HG03135 (cell line): Measurements from ENCODE around the gene SIRT3.

Source experiments
- ATAC-seq: cut with Tn5 transposase; IDR thresholded peaks from one replicate; pipeline ENCODE4 v1.9.1; 2021; ENCODE audit warnings: mild to moderate bottlenecking, moderate library complexity; ENCODE audit not compliant: unreplicated experiment

The SIRT3 gene

DNA sequence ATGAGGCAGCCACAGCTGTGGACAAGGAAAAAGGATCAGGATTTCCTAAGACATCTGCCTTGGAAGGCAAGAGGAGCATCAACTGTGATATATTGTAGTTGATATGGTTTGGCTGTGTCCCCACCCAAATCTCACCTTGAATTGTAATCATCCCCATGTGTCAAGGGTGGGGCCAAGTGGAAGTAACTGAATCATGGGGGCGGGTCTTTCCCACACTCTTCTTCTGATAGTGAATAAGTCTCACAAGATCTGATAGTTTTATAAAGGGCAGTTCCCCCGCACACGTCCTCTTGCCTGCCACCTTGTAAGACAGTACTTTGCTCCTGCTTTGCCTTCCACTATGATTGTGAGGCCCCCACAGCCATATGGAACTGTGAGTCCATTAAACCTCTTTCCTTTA, 18.4 kb downstream of the SIRT3 start:
- no peak for ATAC-seq

- no peak for ATAC-seq
Measured at GRCh38 chr11:216081-216974, 19.8 kb downstream of the SIRT3 start.

- no peak for ATAC-seq
Measured at GRCh38 chr11:215581-216037, 20.5 kb downstream of the SIRT3 start.

GRCh38 chr11:214083-214482, 22.1 kb downstream of the SIRT3 start:
- ATAC-seq, result no peak

DNA sequence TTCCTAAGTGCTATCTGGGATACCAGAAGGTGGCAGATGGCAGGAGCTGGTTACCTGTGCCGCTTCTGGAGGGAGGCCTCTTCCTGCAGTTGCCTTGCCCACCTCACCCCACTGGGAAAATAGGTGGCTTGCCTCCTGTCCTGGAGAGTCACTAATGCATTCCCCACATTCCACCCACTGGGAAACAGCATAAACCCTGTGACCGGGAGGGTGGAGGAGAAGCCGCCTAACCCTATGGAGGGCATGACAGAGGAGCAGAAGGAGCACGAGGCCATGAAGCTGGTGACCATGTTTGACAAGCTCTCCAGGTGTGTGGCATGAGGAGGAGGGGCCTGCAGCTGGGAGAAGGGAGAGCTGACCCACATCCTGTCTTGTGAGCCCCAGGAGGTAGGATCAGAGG, 23.0 kb downstream of the SIRT3 start:
- no peak for ATAC-seq

DNA sequence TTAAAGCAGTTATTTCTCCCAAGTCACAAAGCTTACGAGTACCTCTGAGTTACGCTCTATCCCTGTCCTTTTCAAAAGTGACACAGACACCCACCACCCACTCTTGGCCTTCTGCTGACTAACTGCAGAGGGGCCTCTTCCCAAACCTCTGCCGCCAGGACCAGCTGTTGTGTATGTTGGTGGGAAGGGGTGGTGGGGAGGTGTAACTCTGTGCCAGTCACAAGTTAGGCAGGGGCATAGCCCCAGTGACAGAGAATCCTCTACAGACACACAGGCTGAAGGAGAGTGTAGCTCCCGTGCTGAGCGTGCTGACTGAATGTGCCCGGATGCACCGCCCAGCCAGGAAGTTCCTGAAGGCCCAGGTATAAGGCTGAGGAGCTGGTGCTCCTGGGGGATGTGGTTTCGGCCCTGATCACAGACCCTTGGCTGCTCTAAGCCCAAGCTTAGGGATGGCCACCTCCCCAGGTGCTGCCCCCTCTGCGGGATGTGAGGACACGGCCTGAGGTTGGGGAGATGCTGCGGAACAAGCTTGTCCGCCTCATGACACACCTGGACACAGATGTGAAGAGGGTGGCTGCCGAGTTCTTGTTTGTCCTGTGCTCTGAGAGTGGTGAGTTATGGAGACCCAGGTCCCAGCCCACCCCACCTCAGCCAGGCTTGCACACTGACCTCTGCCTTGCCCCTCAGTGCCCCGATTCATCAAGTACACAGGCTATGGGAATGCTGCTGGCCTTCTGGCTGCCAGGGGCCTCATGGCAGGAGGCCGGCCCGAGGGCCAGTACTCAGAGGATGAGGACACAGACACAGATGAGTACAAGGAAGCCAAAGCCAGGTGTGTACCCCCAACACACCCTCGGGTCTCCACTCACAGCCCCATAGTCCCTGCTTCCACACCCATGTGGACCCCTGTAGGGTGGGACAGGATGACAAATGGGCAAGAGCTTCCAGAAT, 23.7 kb downstream of the SIRT3 start:
- ATAC-seq, result no peak

GRCh38 chr11:211741-212140, 24.4 kb downstream of the SIRT3 start:
- no peak for ATAC-seq

GRCh38 chr11:211295-211694, 24.8 kb downstream of the SIRT3 start:
- ATAC-seq, result no peak

DNA sequence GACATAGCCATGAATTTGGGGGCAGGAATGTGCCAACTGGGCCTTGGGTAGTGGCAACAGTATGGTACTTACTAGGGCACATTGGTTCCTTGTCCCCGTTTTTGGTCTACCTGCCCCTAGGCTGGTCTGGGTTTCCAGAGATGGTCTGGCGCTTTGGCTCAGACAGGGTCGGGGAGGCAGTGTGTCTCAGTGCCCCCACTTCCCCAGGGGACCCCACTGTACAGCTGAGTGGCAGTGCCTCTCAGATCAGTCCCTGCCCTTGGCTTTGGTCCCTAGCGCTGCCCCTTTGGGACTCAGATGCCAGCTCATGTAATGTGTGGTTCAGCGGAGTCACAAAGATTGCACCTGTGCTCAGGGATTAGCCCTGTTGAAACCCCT, 25.4 kb downstream of the SIRT3 start:
- ATAC-seq, result no peak

DNA sequence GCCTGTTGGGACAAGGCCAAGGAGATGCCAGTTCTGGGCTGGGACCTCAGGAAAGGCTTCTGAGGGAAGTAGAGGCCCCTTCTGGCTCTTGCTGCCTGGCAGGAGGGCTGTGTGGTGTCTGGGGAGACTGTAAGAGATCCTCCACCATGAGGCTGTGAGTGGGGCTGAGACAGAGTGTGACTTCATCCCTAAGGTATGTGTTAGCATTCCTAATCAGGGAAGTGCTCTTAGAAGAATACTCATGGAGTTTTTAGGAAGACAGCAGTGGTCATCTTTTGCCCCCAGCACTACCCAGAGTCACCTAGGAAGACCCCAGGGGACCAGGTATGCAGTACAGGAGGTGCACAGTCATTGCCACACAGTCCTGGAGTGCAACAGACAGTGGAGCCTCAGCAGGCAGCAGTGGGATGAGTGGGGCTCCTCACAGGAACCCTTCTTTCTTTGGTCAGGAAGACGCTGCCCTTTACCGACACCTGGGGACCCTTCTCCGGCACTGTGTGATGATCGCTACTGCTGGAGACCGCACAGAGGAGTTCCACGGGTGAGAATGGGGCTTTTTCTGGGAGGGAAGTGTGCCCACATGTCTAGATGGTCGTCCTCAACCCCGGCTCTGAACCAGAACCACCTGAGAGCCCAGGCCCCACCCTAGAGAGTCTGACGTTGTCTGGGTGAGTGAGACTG, 25.9 kb downstream of the SIRT3 start:
- ATAC-seq, result no peak

DNA sequence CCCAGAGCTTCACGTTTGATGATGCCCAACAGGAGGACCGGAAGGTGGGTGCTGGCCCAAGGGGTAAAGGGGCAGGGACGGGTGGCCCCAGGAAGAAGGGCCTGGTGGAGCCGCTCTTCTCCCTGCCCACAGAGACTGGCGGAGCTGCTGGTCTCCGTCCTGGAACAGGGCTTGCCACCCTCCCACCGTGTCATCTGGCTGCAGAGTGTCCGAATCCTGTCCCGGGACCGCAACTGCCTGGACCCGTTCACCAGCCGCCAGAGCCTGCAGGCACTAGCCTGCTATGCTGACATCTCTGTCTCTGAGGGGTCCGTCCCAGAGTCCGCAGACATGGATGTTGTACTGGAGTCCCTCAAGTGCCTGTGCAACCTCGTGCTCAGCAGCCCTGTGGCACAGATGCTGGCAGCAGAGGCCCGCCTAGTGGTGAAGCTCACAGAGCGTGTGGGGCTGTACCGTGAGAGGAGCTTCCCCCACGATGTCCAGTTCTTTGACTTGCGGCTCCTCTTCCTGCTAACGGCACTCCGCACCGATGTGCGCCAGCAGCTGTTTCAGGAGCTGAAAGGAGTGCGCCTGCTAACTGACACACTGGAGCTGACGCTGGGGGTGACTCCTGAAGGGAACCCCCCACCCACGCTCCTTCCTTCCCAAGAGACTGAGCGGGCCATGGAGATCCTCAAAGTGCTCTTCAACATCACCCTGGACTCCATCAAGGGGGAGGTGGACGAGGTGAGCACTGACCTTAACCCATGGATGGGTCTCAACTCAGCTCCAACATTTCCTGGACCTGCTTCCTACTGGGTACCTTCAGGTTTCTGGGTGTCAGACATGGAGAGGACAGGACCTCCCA, 26.6 kb downstream of the SIRT3 start:
- no peak for ATAC-seq

GRCh38 chr11:208917-209260, 27.3 kb downstream of the SIRT3 start:
- no peak for ATAC-seq

DNA sequence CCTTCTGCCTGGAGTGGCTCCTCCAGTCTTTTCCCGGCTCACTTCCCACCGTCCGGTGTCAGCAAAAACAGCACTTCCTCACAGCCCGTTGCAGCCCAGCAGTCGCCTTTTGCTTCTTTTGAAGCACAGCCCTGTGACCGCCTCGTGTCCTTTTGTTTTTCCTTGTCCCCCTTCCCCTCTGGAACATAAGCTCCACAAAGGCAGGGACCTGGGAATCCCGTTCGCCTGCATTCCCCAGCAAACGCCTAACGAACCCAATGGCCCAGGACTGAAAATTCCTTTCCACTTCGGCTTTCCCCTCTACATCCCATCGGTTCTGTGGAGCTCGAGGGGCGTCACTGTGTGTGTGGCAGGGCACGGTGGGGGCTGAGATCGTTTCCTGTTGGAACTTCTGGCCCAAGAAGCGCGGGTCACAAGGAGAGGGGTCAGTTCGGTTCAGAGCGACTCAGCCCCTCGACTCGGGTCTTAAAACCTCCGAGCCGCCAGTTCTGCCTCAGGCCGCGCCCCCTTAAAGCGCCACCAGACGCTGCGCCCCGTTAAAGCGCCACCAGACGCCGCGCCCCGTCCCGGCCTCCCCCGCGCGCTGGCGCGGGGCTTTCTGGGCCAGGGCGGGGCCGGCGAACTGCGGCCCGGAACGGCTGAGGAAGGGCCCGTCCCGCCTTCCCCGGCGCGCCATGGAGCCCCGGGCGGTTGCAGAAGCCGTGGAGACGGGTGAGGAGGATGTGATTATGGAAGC, 27.8 kb downstream of the SIRT3 start:
- peak; percentile 35 for ATAC-seq

DNA sequence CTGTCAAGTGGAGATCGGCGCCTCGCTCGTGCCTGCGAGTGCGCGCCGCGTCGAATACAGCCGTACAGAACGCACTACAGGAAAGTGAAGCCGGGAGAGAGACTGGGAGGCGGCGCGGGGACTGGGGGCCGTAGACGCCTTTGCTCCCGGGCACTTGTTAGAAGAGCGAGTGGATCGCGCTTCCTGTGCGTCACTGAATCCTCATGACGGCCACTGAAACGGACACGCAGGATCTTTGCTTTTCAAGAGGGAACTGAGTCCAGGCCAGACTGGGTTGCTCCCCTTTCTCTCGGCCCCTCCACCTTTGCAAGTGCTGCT, 28.3 kb downstream of the SIRT3 start:
- ATAC-seq, result peak; percentile 5

- peak; percentile 80 for ATAC-seq
Measured at GRCh38 chr11:207208-207862, 28.8 kb downstream of the SIRT3 start, which contains the start of the genes BET1L and RIC8A. Gene BET1L (minus strand): TSS chr11:207399. CDS start chr11:207321, 78 bp downstream. Gene RIC8A (plus strand): TSS chr11:207708. CDS start chr11:208855, 1,147 bp downstream.

DNA sequence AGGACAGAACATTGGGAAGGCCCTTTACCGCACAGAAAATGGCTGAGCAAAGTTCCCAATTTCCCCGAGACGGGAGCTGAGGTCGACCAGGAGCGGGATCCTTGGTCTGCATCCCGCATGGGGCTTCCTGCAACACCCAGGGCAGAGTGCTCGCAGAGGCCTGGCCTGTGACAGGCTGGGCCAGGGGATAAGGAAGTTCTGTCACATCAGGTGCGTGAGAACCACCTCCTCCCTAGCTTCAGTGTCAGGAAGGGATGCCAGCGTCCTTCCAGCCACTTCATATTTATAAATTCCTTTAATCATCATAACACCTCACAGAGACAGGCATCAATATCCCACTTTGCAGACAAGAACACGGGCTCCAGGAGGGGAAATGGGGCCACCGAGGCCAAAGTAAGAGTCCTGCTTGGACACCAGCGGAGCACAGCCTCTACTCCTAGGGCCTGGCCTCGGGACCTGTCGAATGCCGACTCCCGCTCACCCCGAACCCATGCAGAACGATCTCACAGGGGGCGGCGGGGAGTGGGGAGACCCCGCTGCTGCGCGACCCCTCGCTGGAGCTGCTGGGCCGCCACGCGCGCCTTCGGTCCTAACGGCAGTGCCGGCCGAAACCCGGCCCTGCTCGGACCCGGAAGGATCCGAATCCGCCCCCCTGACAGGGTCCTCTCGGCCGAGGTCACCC, 29.5 kb downstream of the SIRT3 start:
- ATAC-seq, result peak; percentile 2

- ATAC-seq, result no peak
Measured at GRCh38 chr11:206002-206384, 30.1 kb downstream of the SIRT3 start.

- ATAC-seq, result no peak
Measured at GRCh38 chr11:205221-206001, 30.7 kb downstream of the SIRT3 start.
